Mesenchymal stem cell (in vitro differentiated cells and primary cell): ENCODE data around the gene CRACDL.

Source experiments
- DNase-seq: peaks from one replicate; pipeline ENCODE4 v3.0.0-alpha.2; 2013
- H2AFZ ChIP-seq: one replicate; pipeline ENCODE4 v1.6.1; 2013; ENCODE audit warnings: low read depth, mild to moderate bottlenecking, control low read depth, inconsistent platforms, low read length, moderate library complexity
- H2AK5ac ChIP-seq: 2 replicates; pipeline ENCODE4 v1.6.1; 2013; ENCODE audit warnings: low read length, moderate library complexity, mild to moderate bottlenecking, inconsistent platforms; ENCODE audit not compliant: severe bottlenecking
- H2BK120ac ChIP-seq: one replicate; pipeline ENCODE4 v1.6.1; 2013; ENCODE audit warnings: low read depth, mild to moderate bottlenecking, inconsistent platforms, low read length, moderate library complexity
- H2BK12ac ChIP-seq, 2 experiments: one replicate each; pipeline ENCODE4 v1.6.1; 2013; ENCODE audit warnings: inconsistent platforms in 2 of 2, low read length in 2 of 2, mild to moderate bottlenecking in 2 of 2, moderate library complexity in 2 of 2, control low read depth in 1 of 2
- H2BK15ac ChIP-seq: one replicate; pipeline ENCODE4 v1.6.1; 2013; ENCODE audit warnings: mild to moderate bottlenecking, low read depth, inconsistent platforms; ENCODE audit not compliant: poor library complexity, severe bottlenecking
- H2BK5ac ChIP-seq: 2 replicates; pipeline ENCODE4 v1.6.1; 2013; ENCODE audit warnings: low read depth, mild to moderate bottlenecking, low read length, control low read depth, inconsistent platforms; ENCODE audit not compliant: poor library complexity, severe bottlenecking
- H3K14ac ChIP-seq, 2 experiments: one replicate each; pipeline ENCODE4 v1.6.1; 2013; ENCODE audit warnings: inconsistent platforms in 2 of 2, low read length in 2 of 2, control low read depth in 1 of 2, mild to moderate bottlenecking in 1 of 2, moderate library complexity in 1 of 2
- H3K18ac ChIP-seq, 2 experiments: one replicate each; pipeline ENCODE4 v1.6.1; 2013; ENCODE audit warnings: inconsistent platforms in 2 of 2, low read length in 2 of 2, control low read depth in 1 of 2, low read depth in 1 of 2, mild to moderate bottlenecking in 1 of 2
- H3K23ac ChIP-seq, 2 experiments: one replicate each; pipeline ENCODE4 v1.6.1; 2013; ENCODE audit warnings: inconsistent platforms in 2 of 2, low read length in 2 of 2, mild to moderate bottlenecking in 2 of 2, moderate library complexity in 2 of 2, control low read depth in 1 of 2
- H3K27ac ChIP-seq: 2 replicates; pipeline ENCODE4 v1.5.1; 2013; ENCODE audit warnings: mild to moderate bottlenecking, moderate library complexity, low read length, control low read depth, inconsistent platforms; ENCODE audit not compliant: poor library complexity, severe bottlenecking
- H3K27me3 ChIP-seq, 2 experiments: 2 replicates each; pipeline versions ENCODE4 v1.6.1 to v1.7.0; 2013; ENCODE audit warnings: low read length in 2 of 2, mild to moderate bottlenecking in 2 of 2, moderate library complexity in 2 of 2, control low read depth in 1 of 2, inconsistent platforms in 1 of 2; ENCODE audit not compliant: control insufficient read depth in 1 of 2, insufficient read depth in 1 of 2
- H3K36me3 ChIP-seq, 2 experiments: 2 replicates each; pipeline versions ENCODE4 v1.6.1 to v1.7.0; 2013; ENCODE audit warnings: low read length in 2 of 2, control low read depth in 1 of 2, inconsistent platforms in 1 of 2, low read depth in 1 of 2, mild to moderate bottlenecking in 1 of 2; ENCODE audit not compliant: insufficient read depth in 2 of 2, control insufficient read depth in 1 of 2
- H3K4ac ChIP-seq, 2 experiments: one replicate each; pipeline ENCODE4 v1.6.1; 2013; ENCODE audit warnings: inconsistent platforms in 2 of 2, low read length in 2 of 2, mild to moderate bottlenecking in 2 of 2, moderate library complexity in 2 of 2, control low read depth in 1 of 2, low read depth in 1 of 2
- H3K4me1 ChIP-seq: 2 replicates; pipeline ENCODE4 v1.6.1; 2013; ENCODE audit warnings: low read depth, low read length, control low read depth; ENCODE audit not compliant: control insufficient read depth, insufficient read depth
- H3K4me2 ChIP-seq: 2 replicates; pipeline ENCODE4 v1.6.1; 2013; ENCODE audit warnings: low read length, mild to moderate bottlenecking, inconsistent platforms; ENCODE audit not compliant: poor library complexity, severe bottlenecking
- H3K4me3 ChIP-seq, 2 experiments: 2 replicates each; pipeline versions ENCODE4 v1.5.1 to v1.7.0; 2013; ENCODE audit warnings: low read length in 2 of 2, mild to moderate bottlenecking in 2 of 2, control low read depth in 1 of 2, low read depth in 1 of 2; ENCODE audit not compliant: insufficient read depth in 1 of 2
- H3K79me1 ChIP-seq: replicated peaks from 2 replicates; pipeline ENCODE4 v1.6.1; 2013; ENCODE audit warnings: mild to moderate bottlenecking, control low read depth, low read length, inconsistent platforms; ENCODE audit not compliant: poor library complexity, severe bottlenecking
- H3K9ac ChIP-seq: 2 replicates; pipeline ENCODE4 v1.7.0; 2013; ENCODE audit warnings: mild to moderate bottlenecking, low read length, moderate library complexity
- H3K9me3 ChIP-seq: 2 replicates; pipeline ENCODE4 v1.7.0; 2013; ENCODE audit warnings: mild to moderate bottlenecking, low read length; ENCODE audit not compliant: control insufficient read depth
- H4K8ac ChIP-seq: one replicate; pipeline ENCODE4 v1.6.1; 2013; ENCODE audit warnings: inconsistent platforms, mild to moderate bottlenecking, low read length, moderate library complexity
- H4K91ac ChIP-seq: one replicate; pipeline ENCODE4 v1.6.1; 2013; ENCODE audit warnings: mild to moderate bottlenecking, low read length, inconsistent platforms
- WGBS: methylation state at CpG from one replicate; pipeline ENCODE4 v1.1.7; 2013; ENCODE audit warnings: mixed read lengths; 5-methylcytosine and 5-hydroxymethylcytosine counted together

CRACDL gene

GRCh38 chr2:98867539-98868309 is 68.3 kb downstream of the CRACDL start:
- H4K91ac ChIP-seq = no peak overlapping the region
- H2BK5ac ChIP-seq = no peak overlapping the region
- no peak overlapping the region for H2BK12ac ChIP-seq
- no peak for DNase-seq
- no peak overlapping the region for H3K18ac ChIP-seq
- H3K4me1 ChIP-seq = peaks cover 7% of the 10 kb centered on the region
- H2AFZ ChIP-seq = no peak overlapping the region
- H3K79me1 ChIP-seq = no peaks in the 10 kb centered on the region
- H3K27ac ChIP-seq = no peak overlapping the region
- H2BK15ac ChIP-seq = no peak overlapping the region
- H3K4me2 ChIP-seq = no peak overlapping the region
- no peak overlapping the region for H2BK120ac ChIP-seq
- no peak overlapping the region for H3K14ac ChIP-seq
- no peak overlapping the region for H3K9ac ChIP-seq
- H3K9me3 ChIP-seq = peaks cover 3% of the 10 kb centered on the region
- peaks cover 0 to 5% of the 10 kb centered on the region in 2 experiments for H3K27me3 ChIP-seq
- H3K4me3 ChIP-seq = no peak overlapping the region
- no peak overlapping the region for H2AK5ac ChIP-seq
- no peak overlapping the region for H3K4ac ChIP-seq
- H3K36me3 ChIP-seq = no peaks in the 10 kb centered on the region
- H4K8ac ChIP-seq = no peak overlapping the region
- H3K23ac ChIP-seq = no peak overlapping the region
- WGBS = 57% methylated on average over 4 of the region's 7 CpGs

- Histone ChIP-seq H3K27me3 (no peaks in the 10 kb centered on the region), H3K14ac (no peak overlapping the region), H2AK5ac (no peak overlapping the region), H2BK5ac (no peak overlapping the region), H3K4ac (no peak overlapping the region), H3K4me2 (no peak overlapping the region), H2BK120ac (no peak overlapping the region), H3K4me3 (no peak overlapping the region), H3K79me1 (no peaks in the 10 kb centered on the region), H4K91ac (no peak overlapping the region), H3K9me3 (peaks cover 6% of the 10 kb centered on the region), H3K23ac (no peak overlapping the region), H2BK12ac (no peak overlapping the region), H3K36me3 (no peaks in the 10 kb centered on the region), H3K9ac (no peak overlapping the region), H2AFZ (no peak overlapping the region), H3K18ac (no peak overlapping the region), H3K4me1 (peaks cover 7% of the 10 kb centered on the region), H3K27ac (no peak overlapping the region), H2BK15ac (no peak overlapping the region), H4K8ac (no peak overlapping the region)
- 81% methylated on average over 3 of the region's 3 CpGs for WGBS
- no peak for DNase-seq
These were observed 70.0 kb downstream of the CRACDL start for GRCh38 chr2:98866033-98866432.

GRCh38 chr2:98861601-98862000 is 74.4 kb downstream of the CRACDL start:
- DNase-seq = no peak
- H3K9ac ChIP-seq = no peak overlapping the region
- H3K36me3 ChIP-seq = no peaks in the 10 kb centered on the region
- no peak overlapping the region for H2BK12ac ChIP-seq
- no peak overlapping the region for H3K4me2 ChIP-seq
- H3K27me3 ChIP-seq = no peaks in the 10 kb centered on the region
- H3K18ac ChIP-seq = no peak overlapping the region
- H3K9me3 ChIP-seq = peaks cover 21% of the 10 kb centered on the region
- no peak overlapping the region for H3K14ac ChIP-seq
- no peak overlapping the region for H3K4me3 ChIP-seq
- no peaks in the 10 kb centered on the region for H3K79me1 ChIP-seq
- no peak overlapping the region for H3K27ac ChIP-seq
- H4K8ac ChIP-seq = no peak overlapping the region
- H2BK15ac ChIP-seq = no peak overlapping the region
- 55% methylated on average over 1 of the region's 1 CpG for WGBS
- no peak overlapping the region for H2BK5ac ChIP-seq
- no peak overlapping the region for H3K23ac ChIP-seq
- no peak overlapping the region for H2AFZ ChIP-seq
- H4K91ac ChIP-seq = no peak overlapping the region
- H2AK5ac ChIP-seq = no peak overlapping the region
- no peak overlapping the region for H3K4ac ChIP-seq
- H2BK120ac ChIP-seq = no peak overlapping the region
- peaks cover 5% of the 10 kb centered on the region for H3K4me1 ChIP-seq

DNA sequence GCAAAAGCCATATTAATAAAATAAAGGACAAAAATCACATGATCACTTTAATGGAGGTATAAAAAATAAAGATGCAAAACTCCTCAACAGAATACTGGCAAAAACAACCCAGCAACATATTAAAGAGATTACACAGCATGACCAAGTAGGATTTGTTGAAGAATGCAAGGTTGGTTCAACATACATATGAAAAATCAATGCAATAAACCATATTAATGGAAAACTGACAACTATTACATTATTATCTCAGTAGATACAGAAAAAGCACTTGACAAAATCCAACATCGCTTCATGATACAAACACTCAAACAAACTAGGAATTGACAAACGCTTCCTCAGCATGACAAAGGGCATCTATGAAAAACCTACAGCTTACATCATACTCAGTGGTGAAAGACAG is 76.7 kb downstream of the CRACDL start:
- H2AFZ ChIP-seq = no peak overlapping the region
- 80% methylated on average over 2 of the region's 2 CpGs for WGBS
- H3K4me2 ChIP-seq = no peak overlapping the region
- no peak overlapping the region for H3K27ac ChIP-seq
- H3K79me1 ChIP-seq = no peaks in the 10 kb centered on the region
- H3K23ac ChIP-seq = no peak overlapping the region
- no peak overlapping the region for H2BK5ac ChIP-seq
- no peak overlapping the region for H3K14ac ChIP-seq
- no peak overlapping the region for H2BK12ac ChIP-seq
- peaks cover 30% of the 10 kb centered on the region for H3K9me3 ChIP-seq
- DNase-seq = no peak
- no peaks in the 10 kb centered on the region for H3K36me3 ChIP-seq
- H3K4me3 ChIP-seq = no peak overlapping the region
- no peaks in the 10 kb centered on the region for H3K27me3 ChIP-seq
- no peak overlapping the region for H3K18ac ChIP-seq
- no peak overlapping the region for H4K8ac ChIP-seq
- no peaks in the 10 kb centered on the region for H3K4me1 ChIP-seq
- H2BK15ac ChIP-seq = no peak overlapping the region
- H2AK5ac ChIP-seq = no peak overlapping the region
- no peak overlapping the region for H3K9ac ChIP-seq
- no peak overlapping the region for H4K91ac ChIP-seq
- H3K4ac ChIP-seq = no peak overlapping the region
- no peak overlapping the region for H2BK120ac ChIP-seq
